ENCODE measurements around the gene GAB4. TPM values are rescaled to one million over a fixed set of nuclear protein-coding genes. Genes with fewer than 3 reads are reported as not detected.

GAB4 gene
- total RNA-seq, 1 donor from 2014 or later, result not detected

GRCh38 chr22:17013396-17014100, 5.5 kb upstream of the GAB4 start:
- Mint-ChIP-seq H3K4me1 (ENCODE audit: unreplicated experiment) (no peaks in the 10 kb centered on the region), H3K9me3 (peaks cover 7% of the 10 kb centered on the region), H3K4me3 (no peak overlapping the region)

GRCh38 chr22:17012267-17012666, 4.2 kb upstream of the GAB4 start:
- H3K36me3 Mint-ChIP-seq, result no peaks in the 10 kb centered on the region
- peaks cover 7% of the 10 kb centered on the region for H3K9me3 Mint-ChIP-seq

More at GRCh38 chr22:17013396-17014100, 5.5 kb upstream of the GAB4 start:
- no peak for TF ChIP-seq CTCF (conservative IDR thresholded peaks at IDR 0.05)
- Mint-ChIP-seq H3K27ac (no peak overlapping the region), H3K36me3 (no peaks in the 10 kb centered on the region), H3K27me3 (peaks cover 13% of the 10 kb centered on the region)
- no peak for DNase-seq (ENCODE audit: extremely low spot score, unreplicated experiment)

GRCh38 chr22:17009640-17010291, 1.7 kb upstream of the GAB4 start:
- no peak for DNase-seq (ENCODE audit: extremely low spot score, unreplicated experiment)
- Mint-ChIP-seq H3K9me3 (peaks cover 7% of the 10 kb centered on the region), H3K36me3 (no peaks in the 10 kb centered on the region), H3K27ac (no peak overlapping the region), H3K4me3 (no peak overlapping the region), H3K4me1 (ENCODE audit: unreplicated experiment) (no peaks in the 10 kb centered on the region), H3K27me3 (peaks cover 27% of the 10 kb centered on the region)
- no peak for TF ChIP-seq CTCF (conservative IDR thresholded peaks at IDR 0.05)

More at GRCh38 chr22:17012267-17012666, 4.2 kb upstream of the GAB4 start:
- no peak for DNase-seq (ENCODE audit: extremely low spot score, unreplicated experiment)
- Mint-ChIP-seq H3K27me3 (peaks cover 17% of the 10 kb centered on the region), H3K27ac (no peak overlapping the region), H3K4me1 (ENCODE audit: unreplicated experiment) (no peaks in the 10 kb centered on the region), H3K4me3 (no peak overlapping the region)
- no peak for TF ChIP-seq CTCF (conservative IDR thresholded peaks at IDR 0.05)

DNA sequence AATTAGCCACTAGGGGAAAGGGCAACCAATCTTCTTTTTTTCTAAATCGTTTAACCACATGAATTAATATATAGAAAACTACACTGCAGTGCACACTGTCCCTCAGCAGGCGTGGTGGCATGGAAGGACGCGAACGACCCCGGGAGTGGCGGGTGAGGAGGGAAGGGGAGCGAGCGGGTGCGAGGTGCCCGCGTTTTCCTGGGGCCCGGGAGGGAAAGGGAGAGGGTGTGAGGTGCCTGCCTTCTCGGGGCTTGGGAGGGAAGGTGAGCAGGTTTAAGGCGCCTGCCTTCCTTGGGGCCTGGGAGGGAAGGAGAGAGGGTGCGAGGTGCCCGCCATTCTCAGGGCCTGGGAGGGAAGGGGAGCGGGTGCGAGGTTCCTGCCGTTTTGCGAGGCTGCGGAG, 765 bp downstream of the GAB4 start:
- Mint-ChIP-seq H3K9me3 (peaks cover 7% of the 10 kb centered on the region), H3K36me3 (no peaks in the 10 kb centered on the region), H3K27me3 (peaks cover 27% of the 10 kb centered on the region), H3K4me1 (ENCODE audit: unreplicated experiment) (no peaks in the 10 kb centered on the region), H3K27ac (no peak overlapping the region), H3K4me3 (no peak overlapping the region)
- DNase-seq (ENCODE audit: extremely low spot score, unreplicated experiment), result no peak
- no peak for TF ChIP-seq CTCF (conservative IDR thresholded peaks at IDR 0.05)

DNA sequence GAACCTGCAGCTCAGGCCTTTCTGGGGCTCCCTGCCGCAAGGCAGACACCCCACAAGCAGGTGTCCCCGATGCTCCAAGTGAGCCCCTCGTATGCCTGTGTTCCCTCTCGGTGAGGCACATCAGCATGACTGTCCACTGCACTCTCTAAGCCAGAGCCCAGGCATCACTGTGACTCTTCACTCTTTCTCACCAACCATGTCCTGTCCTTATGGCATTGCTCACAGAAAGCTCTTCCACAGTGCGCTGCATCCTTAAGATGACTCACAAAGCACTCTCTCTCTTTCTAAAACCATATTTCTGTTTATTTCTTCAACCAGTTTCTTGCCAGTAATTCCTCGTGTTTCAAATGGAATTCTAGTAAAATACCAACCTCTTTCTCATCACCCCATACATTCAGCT, 18.1 kb downstream of the GAB4 start:
- Mint-ChIP-seq H3K4me1 (ENCODE audit: unreplicated experiment) (no peaks in the 10 kb centered on the region), H3K27ac (no peak overlapping the region), H3K36me3 (no peaks in the 10 kb centered on the region), H3K9me3 (peaks cover 4% of the 10 kb centered on the region), H3K4me3 (no peak overlapping the region), H3K27me3 (no peaks in the 10 kb centered on the region)
- DNase-seq (ENCODE audit: extremely low spot score, unreplicated experiment), result no peak
- TF ChIP-seq CTCF (conservative IDR thresholded peaks at IDR 0.05), result no peak

All from type B pancreatic cell (in vitro differentiated cells).